Stimulated activated CD4-positive, alpha-beta T cell treated with anti-CD3 and anti-CD28 coated beads, Interleukin-4, amount 100 ng/mL, for 1 hour (primary cell): Measurements from ENCODE around the gene PARD3B.

ENCODE experiments used
- DNase-seq: peaks from one replicate; pipeline ENCODE4 v3.0.0-alpha.2; 2020

Gene PARD3B

GRCh38 chr2:205078762-205079161, 533.5 kb downstream of the PARD3B start:
- DNase-seq, result no peak

- no peak for DNase-seq
These were observed 533.9 kb downstream of the PARD3B start for GRCh38 chr2:205079173-205079572.

- DNase-seq, result no peak
These were observed 541.4 kb downstream of the PARD3B start for GRCh38 chr2:205086662-205087061.

DNA sequence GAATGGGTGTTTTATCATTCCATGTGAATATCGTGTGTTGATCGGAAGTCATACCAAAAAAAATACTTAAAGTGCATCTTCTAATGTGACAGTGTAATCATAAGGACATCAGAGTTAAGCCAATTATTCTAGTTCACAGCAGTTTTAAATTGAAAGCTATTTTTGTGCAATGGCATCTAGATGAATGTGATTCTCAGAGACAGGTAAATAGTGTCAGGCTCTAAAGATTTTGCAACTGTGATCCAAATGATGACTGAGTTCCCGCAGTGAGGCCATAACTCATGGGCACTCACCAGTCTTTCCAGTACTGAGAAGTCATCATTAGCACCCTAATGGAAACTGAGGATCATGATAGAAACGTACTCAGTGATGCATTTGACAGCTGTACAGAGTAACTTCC, 542.6 kb downstream of the PARD3B start:
- no peak for DNase-seq

DNA sequence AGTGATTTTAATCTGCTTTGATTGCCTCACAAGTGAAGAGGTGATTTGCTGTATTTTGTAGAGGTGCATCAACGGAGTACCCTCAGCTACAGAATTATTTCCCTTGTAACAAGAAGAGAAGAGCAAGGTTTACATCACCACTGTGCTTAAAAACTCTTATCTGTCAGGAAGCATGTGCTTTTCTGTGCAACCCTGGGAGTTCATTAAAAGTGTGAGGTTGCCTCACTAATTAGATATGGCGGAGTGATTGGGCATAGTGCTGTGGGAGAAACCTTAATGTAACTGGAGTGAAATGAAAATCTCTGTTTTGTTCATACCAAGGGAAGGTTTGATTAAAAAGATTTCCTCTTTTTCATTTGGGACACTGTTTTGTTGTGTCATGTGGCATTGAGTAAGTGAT, 544.7 kb downstream of the PARD3B start:
- DNase-seq, result no peak

- no peak for DNase-seq
These were observed 546.1 kb downstream of the PARD3B start for GRCh38 chr2:205091411-205091810.

- no peak for DNase-seq
These were observed 548.8 kb downstream of the PARD3B start for GRCh38 chr2:205094031-205094430.

- no peak for DNase-seq
These were observed 558.4 kb downstream of the PARD3B start for GRCh38 chr2:205103699-205104098.

- DNase-seq, result no peak
These were observed 562.5 kb downstream of the PARD3B start for GRCh38 chr2:205107810-205108209.

GRCh38 chr2:205115511-205115910, 570.2 kb downstream of the PARD3B start:
- no peak for DNase-seq

DNA sequence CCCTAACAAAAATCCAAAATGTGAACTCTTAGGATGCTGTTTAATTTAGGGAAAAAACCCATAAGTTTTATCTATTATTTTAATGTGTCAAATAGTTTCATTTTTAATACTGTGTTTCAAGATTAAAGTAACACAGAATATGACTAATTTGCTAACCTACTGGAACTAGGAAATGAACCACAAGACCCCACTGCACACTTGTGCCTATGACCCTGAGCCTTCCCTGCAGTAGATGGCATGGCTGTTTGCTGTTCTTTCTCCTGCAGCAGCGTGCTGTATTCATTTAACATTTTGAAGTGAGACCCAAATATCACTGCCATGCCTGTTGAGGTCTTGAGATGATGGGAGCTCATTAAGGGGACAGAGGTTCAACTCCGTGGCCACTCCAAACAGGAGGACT, 571.9 kb downstream of the PARD3B start:
- DNase-seq, result no peak

DNA sequence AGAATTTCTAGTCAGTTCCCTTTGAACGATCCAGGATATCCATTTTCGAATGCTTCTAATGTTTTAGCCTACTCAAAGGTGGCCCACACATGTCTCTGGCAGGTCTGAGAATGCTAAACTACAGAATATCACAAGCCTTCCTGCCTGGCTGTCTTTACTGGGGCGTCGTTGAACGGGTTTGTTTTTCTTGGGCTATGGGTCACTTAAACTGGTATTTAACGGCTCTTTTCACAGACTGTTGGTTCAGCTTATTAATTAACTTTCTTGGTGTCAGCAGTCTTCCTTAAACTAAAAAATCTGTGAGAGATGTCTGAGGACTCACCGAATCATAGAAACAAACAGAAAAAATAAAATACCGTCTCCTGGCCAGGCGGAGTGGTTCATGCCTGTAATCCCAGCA, 573.9 kb downstream of the PARD3B start:
- no peak for DNase-seq

DNA sequence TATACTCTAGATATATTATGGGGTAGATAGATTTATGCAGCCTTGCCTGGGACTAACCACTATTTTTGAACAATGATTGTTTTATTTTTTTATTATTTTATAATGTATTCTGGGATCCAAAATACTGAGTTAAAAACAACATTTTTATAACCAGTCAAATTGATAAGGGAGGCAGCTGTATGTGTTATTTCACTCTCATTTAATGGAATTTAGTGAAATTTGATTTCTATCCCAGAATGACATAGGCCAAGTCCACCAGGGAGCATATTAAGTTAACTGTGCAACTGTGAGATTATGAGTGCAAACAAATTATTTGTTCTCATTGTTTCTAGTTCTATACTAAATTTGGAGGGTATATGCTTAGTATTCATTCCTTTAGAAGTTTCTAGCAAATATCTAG, 583.5 kb downstream of the PARD3B start:
- no peak for DNase-seq

DNA sequence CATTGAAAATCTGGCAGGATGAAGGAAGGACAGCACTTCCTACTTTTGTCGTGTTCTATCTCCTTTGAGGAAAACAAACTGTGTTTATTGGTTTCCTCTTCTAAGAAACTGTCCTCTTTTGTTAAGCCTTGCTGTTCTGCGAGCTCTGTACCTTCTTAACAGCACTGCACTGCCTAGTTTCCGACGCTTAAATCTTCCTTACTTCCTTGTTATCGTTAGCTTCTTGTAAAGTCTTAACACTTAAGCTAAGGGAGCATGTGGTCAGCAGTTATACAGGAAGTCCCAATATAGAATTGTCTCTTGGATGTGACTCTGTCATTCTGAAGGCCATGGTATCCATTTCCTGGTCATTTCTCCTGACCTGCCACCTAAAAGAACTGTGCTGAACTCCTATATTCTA, 584.3 kb downstream of the PARD3B start:
- DNase-seq, result no peak

GRCh38 chr2:205130111-205130829, 585.0 kb downstream of the PARD3B start:
- DNase-seq, result no peak

GRCh38 chr2:205133544-205133943, 588.3 kb downstream of the PARD3B start:
- DNase-seq, result no peak

- DNase-seq, result no peak
These were observed 593.5 kb downstream of the PARD3B start for GRCh38 chr2:205138735-205139134.

DNA sequence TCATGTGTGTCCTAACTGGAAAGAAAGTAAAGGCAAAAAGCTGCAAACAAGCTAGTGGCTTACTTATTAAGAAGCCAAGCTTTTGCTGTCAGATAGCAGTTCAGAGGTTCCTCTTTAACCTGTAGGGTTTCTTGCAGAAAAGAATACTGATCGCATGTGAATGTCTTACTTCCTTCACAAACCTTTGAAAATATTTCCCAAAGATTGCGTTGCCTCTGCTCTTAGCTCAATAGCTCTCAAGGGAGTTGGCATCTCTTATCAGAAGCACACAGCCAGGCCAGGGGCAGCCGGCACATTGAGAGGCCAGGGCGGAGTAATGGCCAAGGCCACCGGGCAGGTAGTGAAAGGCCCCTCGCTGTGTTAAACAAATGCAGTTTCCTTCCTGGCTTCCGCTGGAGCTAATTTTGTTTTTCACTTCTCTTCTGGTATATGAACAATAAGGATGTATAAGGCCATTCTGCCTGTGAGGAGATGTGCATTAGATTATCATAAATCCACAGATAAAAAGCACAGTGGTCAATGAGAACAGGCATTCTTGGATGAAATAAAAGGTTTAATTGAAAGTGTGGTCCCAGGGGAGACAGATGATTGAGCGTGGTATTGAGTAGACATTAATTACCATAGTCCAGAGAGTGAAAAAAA, 594.7 kb downstream of the PARD3B start:
- no peak for DNase-seq

DNA sequence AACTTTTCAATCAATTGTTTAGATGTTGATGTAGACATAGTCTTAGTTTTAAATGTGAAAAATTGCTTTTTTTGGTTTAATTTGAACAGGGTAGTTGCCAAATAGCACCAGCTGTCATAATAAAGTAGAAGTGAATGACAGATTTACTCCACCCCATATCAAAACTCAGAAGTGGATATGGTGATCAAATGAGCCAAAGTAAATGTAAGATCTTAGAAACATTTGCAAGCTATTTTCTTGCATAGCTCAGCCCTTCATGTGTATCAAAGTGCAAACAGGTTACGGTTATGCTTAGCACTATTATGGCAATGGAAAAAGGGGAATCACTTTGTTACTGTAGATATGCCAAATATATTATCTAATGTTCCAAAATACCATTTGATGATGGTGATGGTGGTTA, 596.1 kb downstream of the PARD3B start:
- no peak for DNase-seq

DNA sequence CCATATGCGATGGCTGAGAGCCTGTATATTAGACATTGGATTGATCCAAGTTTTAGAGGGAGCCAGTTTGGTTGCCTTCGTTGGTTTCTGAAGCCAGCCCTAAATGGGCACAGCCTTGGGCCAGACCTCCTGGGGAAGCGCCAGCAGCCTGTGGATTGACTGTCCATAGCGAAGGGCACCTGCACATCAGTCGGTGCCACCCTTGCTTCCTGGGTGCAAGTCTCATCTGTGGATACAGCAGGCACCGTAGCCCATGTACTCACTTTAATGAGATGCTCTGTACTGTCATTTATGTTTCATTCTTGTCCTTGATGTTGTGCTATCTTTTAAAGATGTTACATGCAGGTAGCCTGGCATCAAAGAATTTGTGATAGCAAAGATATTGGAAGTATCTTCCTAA, 600.6 kb downstream of the PARD3B start:
- no peak for DNase-seq

- no peak for DNase-seq
These were observed 603.5 kb downstream of the PARD3B start for GRCh38 chr2:205148755-205149154.

DNA sequence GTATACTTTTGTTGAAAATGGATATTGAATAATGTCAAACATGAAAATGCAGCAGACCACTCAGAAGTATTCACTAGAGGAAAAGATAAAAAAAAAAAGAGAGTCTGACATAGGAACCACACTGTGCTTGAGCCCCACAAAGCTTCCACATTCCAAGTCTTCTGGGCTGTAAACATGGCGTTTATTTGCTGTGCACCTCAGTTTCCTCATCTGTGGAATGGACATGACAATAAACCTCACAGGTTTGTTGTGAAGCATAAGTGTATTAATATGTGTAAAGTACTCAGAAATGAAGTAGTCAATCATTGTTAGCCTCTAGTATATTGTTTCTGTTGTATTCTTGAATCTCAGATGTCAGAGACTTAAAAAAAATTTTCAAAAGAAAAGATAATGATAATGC, 611.2 kb downstream of the PARD3B start:
- no peak for DNase-seq

DNA sequence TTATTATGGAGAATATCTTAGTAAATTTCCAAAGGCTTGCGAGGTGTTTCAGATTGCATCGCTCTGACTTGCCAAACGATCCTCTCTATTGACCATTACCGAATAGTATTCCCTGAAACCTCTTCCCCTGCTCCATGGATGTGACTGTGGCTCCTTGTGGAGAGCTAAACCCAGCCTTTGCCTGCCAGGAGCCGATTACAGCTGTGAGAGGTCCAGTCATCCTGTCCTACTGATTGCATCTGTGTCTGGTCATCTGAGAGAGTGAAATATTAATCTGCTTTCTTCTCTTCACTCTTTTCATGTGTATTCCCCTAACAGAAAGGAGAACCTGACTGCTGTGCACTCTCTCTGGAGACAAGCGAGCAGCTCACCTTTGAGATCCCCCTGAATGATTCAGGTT, 613.1 kb downstream of the PARD3B start:
- DNase-seq, result no peak

- DNase-seq, result no peak
These were observed 616.0 kb downstream of the PARD3B start for GRCh38 chr2:205161156-205161839.
